Heart right ventricle (tissue), 16 donors: Measurements from ENCODE around the gene C6orf163. TPM values are rescaled to one million over a fixed set of nuclear protein-coding genes. Genes with fewer than 3 reads are reported as not detected.
"Not testable (repeated sequence)": the region's sequence is repeated elsewhere in the genome, so short reads cannot be mapped to it uniquely, and the experiment has no call there.

Experiments used
- ATAC-seq, 8 donors: fragments of 200-7000 bp; cut with Tn5 transposase; one replicate each; pipeline ENCODE4 v1.9.1; 2020; ENCODE audit warnings: mild to moderate bottlenecking in 8 of 8, moderate library complexity in 8 of 8, moderate number of reproducible peaks in 1 of 8
- DNase-seq, 2 donors: peaks; one replicate each; pipeline ENCODE4 v3.0.0-alpha.2; 2020
- H3K27ac ChIP-seq, 10 donors: fragments of 200-600 bp; sonication (generic) in 2 of 10; one replicate each; pipeline versions ENCODE4 v1.5.0 to v1.8.0; 2020 to 2022; ENCODE audit warnings: mild to moderate bottlenecking in 3 of 10
- H3K27me3 ChIP-seq, 7 donors: fragments of 200-600 bp; one replicate each; pipeline ENCODE4 v1.8.0; 2021 to 2022; ENCODE audit warnings: mild to moderate bottlenecking in 2 of 7
- H3K36me3 ChIP-seq, 9 donors: fragments of 200-600 bp; sonication (generic) in 1 of 9; one replicate each; pipeline versions ENCODE4 v1.5.0 to v1.8.0; 2020 to 2022; ENCODE audit warnings: mild to moderate bottlenecking in 2 of 9
- H3K4me1 ChIP-seq, 9 donors: fragments of 200-600 bp; sonication (generic) in 1 of 9; one replicate each; pipeline versions ENCODE4 v1.5.0 to v1.8.0; 2020 to 2022; ENCODE audit warnings: mild to moderate bottlenecking in 4 of 9
- H3K4me3 ChIP-seq, 10 donors: fragments of 200-600 bp; sonication (generic) in 2 of 10; one replicate each; pipeline versions ENCODE4 v1.5.0 to v1.8.0; 2020 to 2022; ENCODE audit warnings: mild to moderate bottlenecking in 7 of 10, moderate library complexity in 2 of 10
- H3K9me3 ChIP-seq, 11 donors: fragments of 200-600 bp in 10 of 11; sonication (generic) in 2 of 11; one replicate each; pipeline versions ENCODE4 v1.5.0 to v1.8.0; 2013 to 2022; ENCODE audit warnings: mild to moderate bottlenecking in 2 of 11, control low read depth in 1 of 11, moderate library complexity in 1 of 11
- CTCF ChIP-seq, 9 donors: fragments of 200-600 bp; sonication (generic) in 2 of 9; IDR thresholded peaks; one replicate each; pipeline versions ENCODE4 v1.5.0 to v1.8.0; 2021 to 2022; ENCODE audit warnings: antibody characterized with exemption in 9 of 9, mild to moderate bottlenecking in 5 of 9, moderate library complexity in 1 of 9
- WGBS, 2 donors: extraction: QIAGEN DNeasy Blood & Tissue Kit; methylation state at CpG; one replicate each; pipeline ENCODE4 v1.1.7; 2013; ENCODE audit warnings: inconsistent platforms in 1 of 2; 5-methylcytosine and 5-hydroxymethylcytosine counted together
- intact Hi-C, 10 donors: fragments of 100-400 bp; cut with DNase I; formaldehyde crosslinking; loops; one replicate each; pipeline versions ENCODE4 v1.11.1 to v1.14.2; 2022
- long read RNA-seq, 3 donors: library from polyadenylated mRNA; unstranded; transcript quantifications; one replicate each; pipeline ENCODE4 v2.0.0, GENCODE V29; 2020 to 2021
- polyA plus RNA-seq, 2 donors: library from polyadenylated mRNA; stranded (reverse); fragments of 200-250 nt; gene quantifications; one replicate each; pipeline ENCODE4 v1.2.3, GENCODE V29; 2013
- total RNA-seq, 10 donors: library from RNA; stranded (reverse); fragmentation: NEBNext Ultra II Directional in 3 of 10; extraction: Animal tissue kit (Norgen Biotek cat#: 25700) in 3 of 10; gene quantifications; one replicate each; pipeline versions ENCODE4 v1.2.1 to v1.2.4, GENCODE V29; 2021 to 2023
- donor health status: Arrhythmogenic right ventricular cardiomyopathy.
- donor health status: ischemic (EF 13 %, LVEDD 7.1; RV severe dilation, severe dysfunction).
- donor health status: healthy with polysubstance abuse.
- donor health status: DM: no; HTN: yes; CAD: no.
- donor health status: DM: no; HTN: no; CAD: no.
- donor health status: ischemic (EF 25% LVEDD 6.9; RV normal size, moderate dysfunction).
- donor health status: ischemic (EF 25% LVEDD 5.7; RV mildly dilated, moderate dysfunction).
- donor health status: healthy.
- donor health status: DM: yes; HTN: yes; CAD: no.
- donor health status: Ischemic cardiomyopathy.
- donor health status: ischemic (EF 35%, LVEDD 5.7; RV mildly dilated, moderate dysfunction).
- donor health status: nonischemic (EF 11% LVEDD 7.7; RV severe dilation, severe dysfunction).
- donor health status: DM: yes; HTN: yes; CAD: no.
- donor health status: PGD.
- donor health status: ischemic (EF 29% LVEDD 5.4; RV normal size, mild dysfunction).
- donor health status: nonischemic (EF 23%, LVEDD 6.1; RV moderate dilation, normal function).

Gene C6orf163
- 1 to 10 TPM in 9 of 10 donors, under 1 TPM in 1; 1.00 to 3.6 (median 2.0) TPM for total RNA-seq
- 1 to 10 TPM in 1 of 2 donors, under 1 TPM in 1; 0.35 to 7.7 TPM for polyA plus RNA-seq
- long read RNA-seq, donor 1, result 0 reads
- long read RNA-seq, donor 2, result 0 reads
- long read RNA-seq, donor 3, result 0 reads

GRCh38 chr6:87344731-87345130 is at the start of gene C6orf163:
Gene C6orf163 (plus strand): TSS chr6:87344813. CDS start chr6:87345100, 287 bp downstream.
- TF ChIP-seq CTCF (IDR thresholded peaks at IDR 0.05), result no peak
- intact Hi-C loops, result no loop called here
- Histone ChIP-seq H3K27ac (no peak within 1 kb of the TSS), H3K4me1 (peaks cover 0 to 7% (median 0%) of the 10 kb centered on the region in 9 donors), H3K36me3 (peaks cover 0 to 23% (median 0%) of the 10 kb centered on the region in 9 donors), H3K9me3 (no peaks in the 10 kb centered on the region), H3K4me3 (no peak within 1 kb of the TSS), H3K27me3 (no peaks in the 10 kb centered on the region)
- WGBS, 2 donors, result 82 to 84% methylated on average over 2 of the region's 2 CpGs
- DNase-seq (no peak), ATAC-seq (no peak)

GRCh38 chr6:87297119-87297518 is 47.5 kb upstream of the C6orf163 start:
- intact Hi-C loops, result no loop called here
- H3K27ac ChIP-seq, result no peak overlapping the region
- no peak for TF ChIP-seq CTCF (IDR thresholded peaks at IDR 0.05)
- H3K36me3 ChIP-seq, result no peaks in the 10 kb centered on the region
- peaks cover 0 to 21% (median 4%) of the 10 kb centered on the region in 7 donors for H3K27me3 ChIP-seq
- no peak for DNase-seq
- ATAC-seq, result no peak
- no peaks in the 10 kb centered on the region for H3K9me3 ChIP-seq
- no peak overlapping the region for H3K4me3 ChIP-seq
- no peaks in the 10 kb centered on the region for H3K4me1 ChIP-seq
- 59 to 66% methylated on average over 1 of the region's 1 CpG for WGBS, 2 donors

GRCh38 chr6:87301277-87301676 is 43.3 kb upstream of the C6orf163 start:
- H3K36me3 ChIP-seq, H3K27ac ChIP-seq, H3K9me3 ChIP-seq, ATAC-seq, H3K4me3 ChIP-seq, H3K4me1 ChIP-seq, DNase-seq, intact Hi-C loops, H3K27me3 ChIP-seq: not testable (repeated sequence)
- WGBS, 2 donors, result 78 to 83% methylated on average over 9 of the region's 9 CpGs

- H3K27me3 ChIP-seq, result no peaks in the 10 kb centered on the region
- H3K36me3 ChIP-seq, result no peaks in the 10 kb centered on the region
- 57 to 62% methylated on average over 4 of the region's 4 CpGs for WGBS, 2 donors
- H3K9me3 ChIP-seq, result peaks cover 0 to 14% (median 0%) of the 10 kb centered on the region in 11 donors
- ATAC-seq (no peak), DNase-seq (no peak)
- no peak for TF ChIP-seq CTCF (IDR thresholded peaks at IDR 0.05)
- H3K4me1 ChIP-seq, result no peaks in the 10 kb centered on the region
- H3K4me3 ChIP-seq, result no peak overlapping the region
- no peak overlapping the region for H3K27ac ChIP-seq
- intact Hi-C loops, result no loop called here
Observed at GRCh38 chr6:87308970-87309369, 35.6 kb upstream of the C6orf163 start.

GRCh38 chr6:87312860-87313259 is 31.8 kb upstream of the C6orf163 start:
- H3K36me3 ChIP-seq, result no peaks in the 10 kb centered on the region
- intact Hi-C loops, result loop anchor here in 2 of 10 donors (10.0 kb wide), 2 partner anchors 162 to 168 kb away; partner anchors contain the start of gene SLC35A1 (in 1 of the 2)
- H3K4me3 ChIP-seq, result no peak overlapping the region
- 0 to 13% methylated on average over 1 of the region's 1 CpG for WGBS, 2 donors
- no peak for TF ChIP-seq CTCF (IDR thresholded peaks at IDR 0.05)
- ATAC-seq (no peak), DNase-seq (no peak)
- no peaks in the 10 kb centered on the region for H3K4me1 ChIP-seq
- H3K9me3 ChIP-seq, result no peaks in the 10 kb centered on the region
- no peak overlapping the region for H3K27ac ChIP-seq
- peaks cover 0 to 8% (median 3%) of the 10 kb centered on the region in 7 donors for H3K27me3 ChIP-seq
